Transverse colon (tissue), 4 donors: ENCODE measurements around the gene MED29. TPM values are rescaled to one million over a fixed set of nuclear protein-coding genes. Genes with fewer than 3 reads are reported as not detected.

ENCODE experiments used
- DNase-seq: peaks from one replicate; pipeline ENCODE4 v3.0.0-alpha.2; 2019
- H3K27ac ChIP-seq, 4 donors: fragments of 200-600 bp; sonication (generic); 2 replicates each; pipeline ENCODE4 v1.5.1; 2016 to 2018; ENCODE audit warnings: inconsistent platforms in 4 of 4
- H3K27me3 ChIP-seq: fragments of 200-600 bp; sonication (generic); 2 replicates; pipeline ENCODE4 v1.5.1; 2017; ENCODE audit warnings: inconsistent platforms
- H3K36me3 ChIP-seq, 4 donors: fragments of 200-600 bp; sonication (generic); 2 replicates each; pipeline ENCODE4 v1.5.1; 2017 to 2019; ENCODE audit warnings: inconsistent platforms in 4 of 4
- H3K4me1 ChIP-seq, 4 donors: fragments of 200-600 bp; sonication (generic); 2 replicates each; pipeline ENCODE4 v1.5.1; 2017 to 2020; ENCODE audit warnings: inconsistent platforms in 4 of 4
- H3K4me3 ChIP-seq, 4 donors: fragments of 200-600 bp; sonication (generic); 1 replicate in 1 of 4; 2 replicates in 3 of 4; pipeline versions ENCODE4 v1.5.1 to v1.6.1; 2017 to 2019; ENCODE audit warnings: inconsistent platforms in 4 of 4
- H3K9me3 ChIP-seq, 2 donors: fragments of 200-600 bp; sonication (generic); 2 replicates each; pipeline ENCODE4 v1.5.1; 2017 to 2019; ENCODE audit warnings: inconsistent platforms in 2 of 2
- CTCF ChIP-seq, 5 experiments: fragments of 200-600 bp in 3 of 5; fragments of 450-650 bp in 2 of 5; sonication (generic) in 3 of 5; IDR thresholded peaks; 1 replicate in 2 of 5; 2 replicates in 3 of 5; pipeline ENCODE4 v1.5.1; 2016 to 2017; ENCODE audit warnings: antibody characterized with exemption in 5 of 5, inconsistent platforms in 3 of 5, mild to moderate bottlenecking in 2 of 5, moderate library complexity in 1 of 5
- EP300 ChIP-seq: sonication (generic); formaldehyde crosslinking; IDR thresholded peaks from one replicate; pipeline ENCODE4 v1.6.1; 2017; ENCODE audit warnings: antibody characterized with exemption, low read depth
- POLR2A ChIP-seq: fragments of 450-650 bp; IDR thresholded peaks from one replicate; pipeline ENCODE4 v1.6.1; 2016; ENCODE audit warnings: antibody characterized with exemption, mild to moderate bottlenecking, moderate library complexity
- POLR2AphosphoS5 ChIP-seq, 3 donors: sonication (generic); formaldehyde crosslinking; IDR thresholded peaks; one replicate each; pipeline ENCODE4 v1.6.1; 2016; ENCODE audit warnings: antibody characterized with exemption in 3 of 3
- WGBS, 2 donors: methylation state at CpG; one replicate each; pipeline ENCODE4 v1.1.5; 2018; ENCODE audit warnings: low coverage in 1 of 2; 5-methylcytosine and 5-hydroxymethylcytosine counted together
- in situ Hi-C, 4 donors: fragments of 200-750 bp; cut with MboI; loops; one replicate each; pipeline versions ENCODE4 v1.15.0 to v1.15.1; 2017; ENCODE audit warnings: low sequenced_read_pairs in 3 of 4, low pct_ligation_motif_present in 1 of 4, low pct_unique_long_range_greater_than_20kb in 1 of 4
- intact Hi-C: fragments of 100-400 bp; cut with DNase I; formaldehyde crosslinking; loops from one replicate; pipeline ENCODE4 v1.15.1; 2023; ENCODE audit warnings: low total_unique reads
- total RNA-seq, 4 donors: library from RNA; depleted of rRNA; stranded (reverse); fragments of >200 nt; gene quantifications; one replicate each; pipeline ENCODE4 v1.1.0, GENCODE V29; 2016

MED29 gene
- total RNA-seq, 4 donors from 2014 or later: 22.8 to 37.4 (median 27.8) TPM

GRCh38 chr19:39419003-39419402 lies 27.8 kb downstream of the MED29 start:
- no peak for TF ChIP-seq EP300
- H3K4me3 ChIP-seq: no peak overlapping the region
- no peak for DNase-seq
- H3K9me3 ChIP-seq: no peaks in the 10 kb centered on the region
- intact Hi-C loops: no loop called here
- H3K27ac ChIP-seq: no peak overlapping the region
- in situ Hi-C loops: no loop called here
- H3K27me3 ChIP-seq: peaks cover 4% of the 10 kb centered on the region
- H3K4me1 ChIP-seq: peaks cover 0 to 21% (median 11%) of the 10 kb centered on the region in 4 donors
- WGBS, 2 donors: 70 to 89% methylated on average over 2 to 9 of the region's 9 CpGs
- H3K36me3 ChIP-seq: no peaks in the 10 kb centered on the region

- Histone ChIP-seq H3K36me3 (no peaks in the 10 kb centered on the region), H3K27me3 (no peaks in the 10 kb centered on the region), H3K27ac (no peak overlapping the region), H3K4me1 (peaks cover 0 to 4% (median 2%) of the 10 kb centered on the region in 4 donors), H3K4me3 (no peak overlapping the region), H3K9me3 (no peaks in the 10 kb centered on the region)
- WGBS, 2 donors: 91% methylated on average over 8 to 15 of the region's 15 CpGs
- DNase-seq: no peak
- TF ChIP-seq EP300 (no peak), POLR2A (no peak), POLR2AphosphoS5 (IDR thresholded peaks at IDR 0.05) (no peak), CTCF (IDR thresholded peaks at IDR 0.05) (no peak)
- in situ Hi-C loops: no loop called here
- intact Hi-C loops: no loop called here
Measured at GRCh38 chr19:39420769-39421168, 29.6 kb downstream of the MED29 start.

- WGBS, 2 donors: 75 to 95% methylated on average over 1 to 5 of the region's 5 CpGs
- no peak overlapping the region for H3K27ac ChIP-seq
- in situ Hi-C loops: no loop called here
- intact Hi-C loops: no loop called here
- no peaks in the 10 kb centered on the region for H3K36me3 ChIP-seq
- no peaks in the 10 kb centered on the region for H3K4me1 ChIP-seq
- no peak for DNase-seq
- H3K4me3 ChIP-seq: no peak overlapping the region
- TF ChIP-seq POLR2A (no peak), EP300 (no peak), POLR2AphosphoS5 (IDR thresholded peaks at IDR 0.05) (no peak), CTCF (IDR thresholded peaks at IDR 0.05) (no peak)
- no peaks in the 10 kb centered on the region for H3K27me3 ChIP-seq
- no peaks in the 10 kb centered on the region for H3K9me3 ChIP-seq
Measured at GRCh38 chr19:39422020-39422419, 30.8 kb downstream of the MED29 start.

- no peak overlapping the region for H3K4me3 ChIP-seq
- no peaks in the 10 kb centered on the region for H3K27me3 ChIP-seq
- 84% methylated on average over 35 of the region's 35 CpGs; no CpG with 5 or more reads in 1 of the 2 donors for WGBS, 2 donors
- DNase-seq: no peak
- TF ChIP-seq POLR2AphosphoS5 (IDR thresholded peaks at IDR 0.05) (peak in 1 of 3 donors; percentile 20), POLR2A (no peak)
- intact Hi-C loops: no loop called here
- no peaks in the 10 kb centered on the region for H3K9me3 ChIP-seq
- H3K4me1 ChIP-seq: peaks cover 0 to 6% (median 2%) of the 10 kb centered on the region in 4 donors
- in situ Hi-C loops: no loop called here
- no peaks in the 10 kb centered on the region for H3K36me3 ChIP-seq
- no peak overlapping the region for H3K27ac ChIP-seq
Measured at GRCh38 chr19:39423258-39424086, 32.3 kb downstream of the MED29 start.

- in situ Hi-C loops (loop anchor here in 1 of 4 donors (25.0 kb wide), 1 partner anchor 112 kb away; the partner anchor contains the start of genes EID2 and EID2B), intact Hi-C loops (no loop called here)
- H3K4me1 ChIP-seq: peaks cover 0 to 16% (median 10%) of the 10 kb centered on the region in 4 donors
- H3K4me3 ChIP-seq: no peak overlapping the region
- 79% methylated on average over 16 of the region's 16 CpGs; no CpG with 5 or more reads in 1 of the 2 donors for WGBS, 2 donors
- H3K27ac ChIP-seq: no peak overlapping the region
- TF ChIP-seq POLR2AphosphoS5 (IDR thresholded peaks at IDR 0.05) (no peak), POLR2A (no peak), EP300 (no peak), CTCF (IDR thresholded peaks at IDR 0.05) (no peak)
- H3K9me3 ChIP-seq: no peaks in the 10 kb centered on the region
- no peaks in the 10 kb centered on the region for H3K27me3 ChIP-seq
- DNase-seq: no peak
- no peaks in the 10 kb centered on the region for H3K36me3 ChIP-seq
Measured at GRCh38 chr19:39424934-39425333, 33.8 kb downstream of the MED29 start.
